NCI-H2227 treated with DMSO at 0.1 percent for 48 hours (cell line): ENCODE measurements around the gene NOX3.
"Not testable (repeated sequence)": the region's sequence is repeated elsewhere in the genome, so short reads cannot be mapped to it uniquely, and the experiment has no call there.

Experiments used
- DNase-seq: peaks from one replicate; lab custom pipeline; 2025; lab: John Stamatoyannopoulos, UW

The NOX3 gene

DNA sequence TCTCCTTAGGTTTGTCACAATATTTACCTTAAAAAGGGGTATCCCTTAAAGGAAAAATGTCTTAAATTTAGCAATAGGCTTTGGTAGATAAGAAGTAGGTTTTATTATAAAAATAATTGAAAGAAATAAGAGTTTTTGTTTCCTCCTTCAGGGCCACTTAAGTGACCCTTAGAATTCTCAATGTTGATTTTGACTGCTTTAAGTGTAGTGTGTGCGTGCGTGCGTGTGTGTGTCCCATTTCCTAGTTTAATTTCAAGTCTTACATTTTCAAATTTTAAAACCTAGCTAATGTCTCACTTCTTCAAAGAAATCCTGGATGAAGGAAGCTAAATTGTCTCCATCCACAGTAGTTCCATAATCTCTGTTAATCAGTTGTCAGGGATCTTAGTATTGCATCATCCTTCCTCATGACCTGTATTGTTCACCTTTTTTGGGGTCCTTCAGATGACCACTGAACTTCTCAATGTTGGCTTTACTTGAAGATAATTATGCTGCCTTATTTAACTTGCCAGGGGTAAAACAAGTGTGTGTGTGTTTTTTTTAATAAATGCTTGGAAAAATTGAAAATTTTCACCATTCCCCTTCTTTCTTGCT lies 90.7 kb downstream of the NOX3 start:
- no peak for DNase-seq

DNA sequence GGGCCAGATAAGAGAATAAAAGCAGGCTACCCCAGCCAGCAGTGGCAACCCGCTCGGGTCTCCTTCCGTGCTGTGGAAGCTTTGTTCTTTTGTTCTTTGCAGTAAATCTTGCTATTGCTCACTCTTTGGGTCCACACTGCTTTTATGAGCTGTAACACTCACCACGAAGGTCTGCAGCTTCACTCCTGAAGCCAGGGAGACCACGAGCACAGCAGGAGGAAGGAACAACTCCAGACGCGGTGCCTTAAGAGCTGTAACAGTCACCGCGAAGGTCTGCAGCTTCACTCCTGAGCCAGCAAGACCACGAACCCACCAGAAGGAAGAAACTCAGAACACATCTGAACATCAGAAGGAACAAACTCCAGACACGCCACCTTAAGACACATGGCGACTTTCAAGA lies 91.6 kb downstream of the NOX3 start:
- not testable (repeated sequence) for DNase-seq

DNA sequence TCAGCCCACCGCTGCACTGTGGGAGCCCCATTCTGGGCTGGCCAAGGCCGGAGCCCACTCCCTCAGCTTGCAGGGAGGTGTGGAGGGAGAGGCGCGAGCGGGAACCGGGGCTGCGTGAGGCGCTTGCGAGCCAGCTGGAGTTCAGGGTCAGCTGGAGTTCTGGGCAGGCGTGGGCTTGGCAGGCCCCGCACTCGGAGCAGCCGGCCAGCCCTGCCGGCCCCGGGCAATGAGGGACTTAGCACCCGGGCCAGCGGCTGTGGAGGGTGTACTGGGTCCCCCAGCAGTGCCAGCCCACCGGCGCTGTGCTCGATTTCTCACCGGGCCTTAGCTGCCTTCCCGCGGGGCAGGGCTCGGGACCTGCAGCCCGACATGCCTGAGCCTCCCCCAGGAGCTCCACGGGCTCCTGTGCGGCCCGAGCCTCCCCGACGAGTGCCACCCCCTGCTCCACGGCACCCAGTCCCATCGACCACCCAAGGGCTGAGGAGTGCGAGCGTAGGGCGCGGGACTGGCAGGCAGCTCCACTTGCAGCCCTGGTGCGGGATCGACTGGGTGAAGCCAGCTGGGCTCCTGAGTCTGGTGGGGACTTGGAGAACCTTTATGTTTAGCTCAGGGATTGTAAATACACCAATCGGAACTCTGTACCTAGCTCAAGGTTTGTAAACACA lies 92.5 kb downstream of the NOX3 start:
- not testable (repeated sequence) for DNase-seq

DNA sequence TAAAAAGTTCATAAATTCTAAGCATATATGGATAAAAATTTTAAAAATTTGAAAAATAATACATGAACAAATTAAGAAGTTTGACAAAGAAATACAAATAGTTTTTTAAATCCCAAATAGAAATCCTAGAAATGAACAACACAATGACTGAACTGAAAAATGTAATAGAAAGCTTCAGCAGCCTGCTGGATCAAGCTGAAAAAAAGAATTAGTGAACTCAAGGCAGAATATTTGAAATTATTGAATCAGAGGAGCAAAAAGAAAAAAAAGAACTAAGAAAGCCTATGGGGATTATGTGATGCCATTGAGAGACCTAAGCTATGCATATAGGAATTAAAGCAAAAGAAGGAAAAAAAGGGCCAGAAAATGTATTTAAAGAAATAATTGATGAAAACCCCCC lies 101.5 kb downstream of the NOX3 start:
- DNase-seq, result no peak

DNA sequence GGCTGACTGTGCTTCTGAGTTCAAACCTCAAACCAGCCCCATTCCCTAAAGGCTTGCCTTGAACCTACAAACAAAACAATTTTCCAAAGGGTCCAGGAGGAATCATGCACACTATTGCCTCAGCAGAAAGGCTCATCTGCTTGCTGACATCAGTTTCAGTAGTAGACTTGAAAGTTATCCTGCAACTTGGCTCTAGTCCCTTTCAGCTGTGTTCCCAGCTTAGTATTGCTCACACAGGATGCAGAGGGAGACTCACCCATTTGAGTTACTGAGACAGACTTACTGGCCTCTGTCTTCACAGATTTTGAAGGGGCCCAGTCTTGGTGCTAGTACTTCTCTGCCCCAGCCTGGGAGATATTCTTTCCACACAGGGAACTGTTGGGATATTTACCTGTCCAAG lies 102.8 kb downstream of the NOX3 start:
- no peak for DNase-seq

DNA sequence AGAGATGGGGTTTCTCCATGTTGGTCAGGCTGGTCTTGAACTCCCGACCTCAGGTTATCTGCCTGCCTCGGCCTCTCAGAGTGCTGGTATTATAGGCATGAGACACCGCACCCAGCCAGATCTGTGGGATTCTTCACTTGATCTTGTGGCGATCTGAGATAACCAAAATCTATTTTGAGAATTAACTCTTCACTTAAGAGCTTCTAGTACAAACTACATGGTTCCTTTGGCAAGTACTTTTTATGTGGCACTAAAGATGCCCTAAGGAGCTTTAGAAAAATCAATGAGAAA lies 103.6 kb downstream of the NOX3 start:
- DNase-seq, result no peak

DNA sequence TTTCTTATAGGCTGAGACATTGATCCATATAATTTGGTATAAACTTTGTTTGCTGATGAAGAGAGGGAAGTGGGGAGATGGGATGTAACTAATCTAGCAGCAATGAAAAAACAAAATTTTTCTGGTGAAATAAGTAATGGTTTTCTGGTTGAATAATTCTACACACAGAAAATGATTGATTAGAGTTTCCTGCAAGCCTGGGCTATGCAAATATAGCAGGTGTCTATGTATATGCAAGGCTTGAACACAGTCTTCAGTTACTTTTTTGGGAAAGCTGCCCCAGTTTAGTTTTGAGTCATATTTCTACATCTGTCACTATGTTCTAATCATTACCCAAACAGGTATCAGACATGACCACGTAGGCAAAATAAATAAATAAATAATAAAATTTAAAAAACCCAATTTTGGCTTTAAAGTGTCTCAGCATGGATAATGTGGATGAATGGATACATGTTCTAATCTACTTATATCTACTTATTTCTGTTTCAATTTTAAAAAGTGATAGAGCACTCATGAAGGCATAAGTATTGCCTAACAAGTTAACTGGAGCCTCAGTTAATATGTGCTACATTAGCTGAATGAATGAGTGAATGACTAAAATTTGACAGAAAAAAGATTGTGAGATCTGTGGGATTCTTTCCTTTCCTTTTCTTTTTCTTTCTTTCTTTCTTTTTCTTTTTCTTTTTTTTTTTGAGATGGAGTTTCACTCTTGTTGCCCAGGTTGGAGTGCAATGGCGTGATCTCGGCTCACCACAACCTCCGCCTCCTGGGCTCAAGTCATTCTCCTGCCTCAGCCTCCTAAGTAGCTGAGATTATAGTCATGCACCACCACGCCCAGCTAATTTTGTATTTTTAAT lies 104.1 kb downstream of the NOX3 start:
- no peak for DNase-seq

DNA sequence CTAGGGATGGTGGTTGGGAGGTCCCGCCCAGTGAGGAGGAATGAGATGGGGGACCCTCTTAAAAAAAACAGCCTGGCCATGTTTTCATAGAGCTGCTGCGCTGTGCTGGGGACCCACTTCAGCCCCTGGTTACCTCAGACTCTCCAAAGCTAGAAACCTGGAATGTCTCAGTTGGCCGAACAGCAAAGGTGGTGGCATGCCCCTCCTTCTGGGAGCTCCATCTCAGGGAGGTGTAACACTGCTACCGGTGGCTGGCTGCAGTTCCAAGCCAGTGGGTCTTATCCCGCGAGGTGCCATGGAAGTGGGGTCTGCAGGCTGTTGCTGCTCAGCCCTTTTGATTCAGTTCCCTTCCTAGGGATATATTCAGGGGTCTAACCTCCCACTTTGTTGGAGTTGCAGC lies 105.7 kb downstream of the NOX3 start:
- no peak for DNase-seq

DNA sequence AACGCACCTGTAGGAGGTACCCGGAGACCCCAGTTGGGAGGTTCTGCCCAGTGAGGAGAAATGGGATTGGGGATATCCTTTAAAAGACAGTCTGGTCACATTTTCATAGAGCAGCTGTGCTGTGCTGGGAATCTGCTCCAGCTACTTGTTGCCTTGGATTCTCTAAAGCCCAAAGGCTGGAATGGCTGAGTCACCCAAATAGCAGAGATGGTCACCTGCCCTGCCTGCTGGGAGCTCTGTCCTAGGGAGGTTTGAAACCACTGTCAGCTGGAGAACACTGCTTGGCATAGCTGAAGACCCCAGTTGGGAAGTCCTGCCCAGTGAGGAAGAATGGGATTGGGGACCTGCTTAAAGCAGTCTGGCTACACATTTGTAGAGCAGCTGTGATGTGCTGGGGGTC lies 106.5 kb downstream of the NOX3 start:
- DNase-seq, result no peak

DNA sequence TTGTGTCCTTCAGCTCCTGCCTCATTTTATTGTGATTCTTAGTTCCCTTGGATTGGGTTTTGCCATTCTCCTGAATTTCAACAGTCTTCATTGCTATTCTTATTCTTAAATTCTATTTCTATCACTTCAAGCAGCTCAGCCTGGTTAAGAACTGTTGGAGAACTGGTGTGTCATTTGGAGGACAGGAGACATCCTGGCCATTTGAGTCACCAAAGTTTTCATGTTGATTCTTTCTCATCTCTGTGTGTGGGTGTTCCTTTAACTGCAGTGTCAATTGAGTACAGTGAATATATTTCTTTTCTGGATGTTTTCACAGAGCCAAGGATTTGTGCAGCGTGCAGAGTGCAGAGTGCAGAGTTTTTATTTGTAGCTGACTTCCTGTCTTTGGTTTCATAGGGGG lies 107.8 kb downstream of the NOX3 start:
- DNase-seq, result no peak

DNA sequence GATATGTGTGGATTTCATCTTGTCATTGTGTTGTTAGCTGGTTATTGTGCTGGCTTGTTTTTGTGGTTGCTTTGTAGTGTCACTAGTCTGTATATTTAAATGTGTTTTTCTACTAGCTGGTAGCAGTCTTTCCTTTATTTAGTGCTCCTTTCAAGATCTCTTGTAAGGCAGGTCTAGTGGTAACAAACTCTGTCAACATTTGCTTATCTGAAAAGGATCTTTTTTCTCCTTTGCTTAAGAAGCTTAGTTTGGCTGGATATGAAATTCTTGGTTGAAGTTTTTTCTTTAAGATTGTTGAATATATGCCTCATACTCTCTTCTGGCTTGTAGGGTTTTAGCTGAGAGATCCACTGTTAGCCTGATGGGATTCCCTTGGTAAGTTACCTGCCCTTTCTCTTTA lies 108.7 kb downstream of the NOX3 start:
- DNase-seq, result no peak
